COLO829 (cell line): Measurements from ENCODE around the gene MTFMT.
"Not testable (repeated sequence)": the region's sequence is repeated elsewhere in the genome, so short reads cannot be mapped to it uniquely, and the experiment has no call there.

Source experiments
- DNase-seq: peaks from one replicate; pipeline ENCODE4 v3.0.0; 2012; ENCODE audit warnings: low spot score

MTFMT gene

DNA sequence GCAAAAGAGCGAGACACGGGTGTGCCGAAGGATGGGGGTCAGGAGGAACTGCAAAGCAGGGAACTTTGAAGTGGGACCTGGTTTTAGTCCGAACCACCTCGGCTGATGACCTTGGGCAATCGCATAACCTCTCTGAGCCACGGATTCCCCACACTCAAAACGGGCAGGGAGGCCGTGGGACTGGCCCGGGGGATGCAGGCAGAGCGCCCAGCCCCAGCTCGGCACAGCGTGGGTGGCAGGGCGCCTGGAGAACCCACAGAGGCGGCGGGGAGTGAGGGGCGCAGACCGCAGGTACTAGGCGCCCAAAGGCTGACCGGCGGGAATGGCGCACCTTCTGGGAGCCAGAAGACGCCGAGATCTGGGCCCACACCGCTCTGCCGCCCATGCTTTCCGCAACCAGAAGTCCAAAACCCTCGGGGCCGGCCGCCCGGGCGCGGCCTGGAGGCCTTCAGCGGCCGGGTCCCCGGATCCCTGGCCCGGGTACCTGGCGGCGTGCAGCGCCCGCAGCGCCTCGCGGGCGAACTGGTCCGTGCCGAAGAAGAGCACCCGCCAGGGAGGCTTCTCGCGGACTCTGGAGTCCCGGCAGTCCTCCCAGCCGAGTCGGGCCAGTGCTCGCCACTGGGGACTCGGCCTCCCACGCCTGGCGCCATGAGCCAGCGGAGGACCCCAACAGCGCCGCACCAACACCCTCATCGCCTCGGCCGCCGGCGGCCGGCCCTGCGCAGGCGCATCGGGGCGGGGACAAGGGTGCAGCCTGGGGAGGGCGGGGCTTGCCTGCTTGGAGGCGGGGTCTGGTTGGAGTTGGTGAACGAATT is at the start of gene MTFMT:
MTFMT (minus strand) TSS at position 719 of the 815 bp plus-strand sequence; CDS start at position 693, 26 bp downstream.
- DNase-seq: peak; percentile 87

DNA sequence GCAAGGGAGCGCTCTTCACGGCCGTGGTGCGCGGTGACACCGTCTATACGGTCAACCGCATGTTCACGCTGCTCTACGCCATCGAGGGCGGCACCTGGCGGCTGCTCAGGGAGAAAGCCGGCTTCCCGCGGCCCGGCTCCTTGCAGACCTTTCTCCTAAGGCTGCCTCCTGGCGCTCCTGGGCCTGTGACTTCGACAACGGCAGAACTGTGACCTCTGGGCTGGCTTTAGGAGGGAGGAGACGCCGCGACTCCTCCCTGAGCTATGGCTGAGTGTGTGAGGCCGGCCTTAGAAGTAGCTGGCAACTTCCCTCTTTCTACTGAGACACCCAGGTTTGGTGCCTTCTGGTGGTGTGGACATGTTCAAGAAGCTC is 48.5 kb upstream of the MTFMT start:
- DNase-seq: no peak

DNA sequence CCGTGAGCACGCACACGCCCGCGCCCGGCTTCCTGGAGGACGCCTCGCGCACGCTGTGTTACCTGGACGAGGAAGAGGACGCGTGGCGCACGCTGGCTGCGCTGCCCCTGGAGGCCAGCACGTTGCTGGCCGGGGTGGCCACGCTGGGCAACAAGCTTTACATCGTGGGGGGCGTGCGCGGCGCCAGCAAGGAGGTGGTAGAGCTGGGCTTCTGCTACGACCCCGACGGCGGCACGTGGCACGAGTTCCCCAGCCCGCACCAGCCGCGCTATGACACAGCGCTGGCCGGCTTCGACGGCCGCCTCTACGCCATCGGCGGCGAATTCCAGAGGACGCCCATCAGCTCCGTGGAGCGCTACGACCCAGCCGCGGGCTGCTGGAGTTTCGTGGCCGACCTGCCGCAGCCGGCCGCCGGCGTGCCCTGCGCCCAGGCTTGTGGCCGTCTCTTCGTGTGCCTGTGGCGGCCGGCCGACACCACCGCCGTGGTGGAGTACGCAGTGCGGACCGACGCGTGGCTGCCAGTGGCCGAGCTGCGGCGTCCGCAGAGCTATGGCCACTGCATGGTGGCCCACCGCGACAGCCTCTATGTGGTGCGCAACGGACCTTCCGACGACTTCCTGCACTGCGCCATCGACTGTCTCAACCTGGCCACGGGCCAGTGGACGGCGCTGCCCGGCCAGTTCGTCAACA is 48.0 kb upstream of the MTFMT start:
- DNase-seq: no peak

DNA sequence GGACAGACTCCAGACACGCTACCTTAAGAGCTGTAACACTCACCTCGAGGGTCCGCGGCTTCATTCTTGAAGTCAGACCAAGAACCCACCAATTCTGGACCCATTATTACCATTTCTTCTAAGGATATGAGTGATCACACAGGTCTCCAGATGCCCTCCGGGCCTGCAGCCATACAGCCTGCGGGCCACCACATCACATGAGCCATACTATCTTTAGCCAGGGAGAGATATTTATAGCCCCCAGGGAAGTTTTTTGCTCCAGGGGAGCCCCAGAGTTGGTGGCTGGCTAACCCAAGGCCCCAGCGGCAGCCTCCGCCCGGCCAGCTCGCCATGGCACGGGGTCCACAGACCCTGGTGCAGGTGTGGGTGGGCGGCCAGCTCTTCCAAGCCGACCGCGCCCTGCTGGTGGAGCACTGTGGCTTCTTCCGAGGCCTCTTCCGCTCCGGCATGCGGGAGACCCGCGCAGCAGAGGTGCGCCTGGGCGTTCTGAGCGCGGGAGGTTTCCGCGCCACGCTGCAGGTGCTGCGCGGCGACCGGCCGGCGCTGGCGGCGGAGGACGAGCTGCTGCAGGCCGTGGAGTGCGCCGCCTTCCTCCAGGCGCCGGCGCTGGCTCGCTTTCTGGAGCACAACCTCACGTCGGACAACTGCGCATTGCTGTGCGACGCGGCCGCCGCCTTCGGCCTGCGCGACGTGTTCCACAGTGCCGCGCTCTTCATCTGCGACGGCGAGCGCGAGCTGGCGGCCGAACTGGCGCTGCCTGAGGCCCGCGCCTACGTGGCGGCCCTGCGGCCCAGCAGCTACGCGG is 47.2 kb upstream of the MTFMT start, which contains the start of gene KBTBD13:
KBTBD13 (plus strand) TSS at position 261 of the 805 bp plus-strand sequence; CDS start at position 331, 70 bp downstream.
- DNase-seq: no peak

DNA sequence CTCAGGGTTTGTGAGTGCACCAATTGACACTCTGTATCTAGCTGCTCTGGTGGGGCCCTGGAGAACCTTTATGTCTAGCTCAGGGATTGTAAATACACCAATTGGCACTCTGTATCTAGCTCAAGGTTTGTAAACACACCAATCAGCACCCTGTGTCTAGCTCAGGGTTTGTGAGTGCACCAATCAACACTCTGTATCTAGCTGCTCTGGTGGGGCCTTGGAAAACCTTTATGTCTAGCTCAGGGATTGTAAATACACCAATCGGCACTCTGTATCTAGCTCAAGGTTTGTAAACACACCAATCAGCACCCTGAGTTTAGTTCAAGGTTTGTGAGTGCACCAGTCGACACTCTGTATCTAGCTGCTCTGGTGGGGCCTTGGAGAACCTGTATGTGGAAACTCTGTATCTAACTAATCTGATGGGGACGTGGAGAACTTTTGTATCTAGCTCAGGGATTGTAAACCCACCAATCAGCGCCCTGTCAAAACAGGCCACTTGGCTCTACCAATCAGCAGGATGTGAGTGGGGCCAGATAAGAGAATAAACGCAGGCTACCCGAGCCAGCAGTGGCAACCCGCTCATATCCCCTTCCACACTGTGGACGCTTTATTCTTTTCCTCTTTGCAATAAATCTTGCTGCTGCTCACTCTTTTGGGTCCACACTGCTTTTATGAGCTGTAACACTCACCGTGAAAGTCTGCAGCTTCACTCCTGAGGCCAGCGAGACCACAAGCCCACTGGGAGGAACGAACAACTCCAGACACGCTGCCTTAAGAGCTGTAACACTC is 46.4 kb upstream of the MTFMT start:
- not testable (repeated sequence) for DNase-seq

DNA sequence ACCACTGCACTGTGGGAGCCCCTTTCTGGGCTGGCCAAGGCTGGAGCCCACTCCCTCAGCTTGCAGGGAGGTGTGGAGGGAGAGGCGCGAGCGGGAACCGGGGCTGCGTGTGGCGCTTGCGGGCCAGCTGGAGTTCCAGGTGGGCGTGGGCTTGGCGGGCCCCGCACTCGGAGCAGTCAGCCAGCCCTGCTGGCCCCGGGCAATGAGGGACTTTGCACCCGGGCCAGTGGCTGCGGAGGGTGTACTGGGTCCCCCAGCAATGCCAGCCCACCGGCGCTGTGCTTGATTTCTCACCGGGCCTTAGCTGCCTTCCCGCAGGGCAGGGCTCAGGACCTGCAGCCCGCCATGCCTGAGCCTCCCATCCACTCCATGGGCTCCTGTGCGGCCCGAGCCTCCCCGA is 45.5 kb upstream of the MTFMT start:
- not testable (repeated sequence) for DNase-seq

DNA sequence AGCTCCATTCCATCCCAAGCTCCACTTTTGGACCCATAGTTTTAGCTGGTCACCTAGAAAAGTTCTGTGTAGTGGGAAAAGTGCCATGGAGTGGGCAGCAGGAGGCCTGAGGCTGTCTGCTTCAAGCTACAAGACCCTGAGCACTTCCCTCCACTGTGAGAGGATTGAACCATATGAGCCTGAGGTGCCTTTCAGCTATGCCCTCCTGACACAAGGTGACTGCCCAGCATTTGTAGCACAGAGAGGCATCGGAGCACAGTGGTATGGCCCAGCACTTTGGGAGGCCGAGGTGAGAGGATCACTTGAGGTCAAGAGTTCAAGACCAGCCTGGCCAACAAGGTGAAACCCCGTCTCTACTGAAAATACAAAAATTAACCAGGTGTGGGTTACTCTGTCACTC is 43.2 kb upstream of the MTFMT start:
- no peak for DNase-seq

DNA sequence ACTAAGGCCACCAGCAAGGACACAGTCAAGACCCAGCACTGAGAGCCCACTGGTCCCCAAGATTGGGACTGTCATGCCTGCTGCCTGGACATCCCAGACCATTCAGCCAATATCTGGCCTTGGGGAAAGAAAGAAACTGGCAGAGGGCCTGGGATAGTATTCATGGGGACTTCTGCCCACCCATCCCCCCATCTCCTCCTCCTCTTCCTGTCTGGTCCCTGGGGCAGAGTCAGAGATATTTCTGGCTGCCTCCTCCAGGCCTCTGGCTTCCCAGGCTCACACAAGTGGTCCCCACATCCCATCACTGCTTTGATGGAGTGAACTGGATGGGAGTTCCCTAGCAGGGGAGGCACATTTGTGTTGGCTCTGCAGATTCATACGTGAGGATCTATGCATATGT is 42.6 kb upstream of the MTFMT start:
- DNase-seq: no peak

DNA sequence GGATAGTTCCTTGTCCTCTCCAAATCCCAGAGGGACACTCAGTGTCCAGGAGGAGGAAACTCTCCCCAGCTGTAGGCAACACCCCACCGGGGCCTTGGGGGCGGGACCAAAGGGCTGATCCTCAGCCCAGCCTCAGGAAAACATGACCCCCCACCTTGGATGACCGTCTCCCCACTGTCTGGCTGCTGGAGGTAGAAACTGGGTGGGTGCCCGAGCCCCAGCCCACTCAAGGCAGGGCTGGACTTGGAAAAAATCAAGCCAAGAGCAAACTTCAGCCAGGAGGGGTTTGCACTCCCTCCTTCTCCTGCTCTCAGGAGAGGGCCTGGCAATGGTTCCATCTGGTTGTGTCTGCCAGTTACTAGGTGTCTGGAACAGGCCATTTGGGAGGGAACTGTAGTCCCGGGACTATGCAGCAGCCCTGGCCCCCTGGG is 42.0 kb upstream of the MTFMT start:
- DNase-seq: no peak

DNA sequence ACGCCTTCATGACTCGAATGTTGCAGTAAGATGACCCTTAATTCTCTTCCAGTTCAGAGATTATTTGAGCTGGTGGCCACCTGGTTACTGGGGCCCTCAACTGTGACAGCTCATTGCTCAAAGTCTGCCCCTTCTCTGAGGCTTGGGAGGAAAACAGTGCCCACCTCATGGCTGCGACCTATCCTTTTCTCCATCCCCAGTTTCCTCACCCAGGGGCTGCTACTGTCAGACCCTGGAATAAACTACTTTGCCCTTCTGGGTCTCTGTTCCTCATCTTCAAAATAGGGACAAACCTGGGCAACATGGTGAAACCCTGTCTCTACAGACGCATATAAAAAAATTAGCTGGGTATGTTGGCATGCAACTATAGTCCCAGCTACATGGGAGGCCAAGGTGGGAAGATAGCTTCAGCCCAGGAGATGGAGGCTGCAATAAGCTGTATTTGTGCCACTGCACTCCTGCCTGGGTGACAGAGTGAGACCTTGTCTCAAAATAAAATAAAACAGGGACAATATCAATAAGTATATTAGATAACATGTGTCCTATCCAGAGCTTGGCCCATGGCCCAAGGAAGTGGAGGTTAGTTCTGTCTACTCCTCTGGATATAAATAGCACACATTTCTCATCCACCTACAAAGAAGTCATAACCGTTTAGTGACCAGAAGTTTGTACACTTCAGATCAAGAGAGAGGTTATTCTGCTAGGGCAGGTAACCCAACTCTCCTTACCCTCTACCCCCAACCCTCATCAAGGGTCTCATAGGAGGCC is 40.5 kb upstream of the MTFMT start:
- DNase-seq: no peak

DNA sequence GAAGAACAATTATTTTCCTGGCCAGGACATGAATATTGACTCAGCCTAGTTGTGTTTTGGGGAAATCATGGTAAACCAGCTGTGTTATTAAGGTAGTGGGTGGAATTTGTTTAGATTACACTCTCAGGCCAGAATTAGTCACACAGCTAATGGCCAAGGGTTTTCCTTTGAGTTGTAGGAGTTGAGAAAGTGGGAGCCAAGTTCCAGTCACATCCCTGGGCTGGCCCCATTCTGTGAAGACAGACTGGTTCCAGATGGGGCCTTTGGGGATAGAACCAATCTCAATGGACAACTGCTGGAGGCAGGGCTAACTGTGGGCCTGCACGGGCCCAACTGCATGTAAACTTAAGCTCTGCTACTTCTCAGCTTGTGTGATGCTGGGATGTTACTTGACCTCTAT is 39.7 kb upstream of the MTFMT start:
- DNase-seq: no peak

DNA sequence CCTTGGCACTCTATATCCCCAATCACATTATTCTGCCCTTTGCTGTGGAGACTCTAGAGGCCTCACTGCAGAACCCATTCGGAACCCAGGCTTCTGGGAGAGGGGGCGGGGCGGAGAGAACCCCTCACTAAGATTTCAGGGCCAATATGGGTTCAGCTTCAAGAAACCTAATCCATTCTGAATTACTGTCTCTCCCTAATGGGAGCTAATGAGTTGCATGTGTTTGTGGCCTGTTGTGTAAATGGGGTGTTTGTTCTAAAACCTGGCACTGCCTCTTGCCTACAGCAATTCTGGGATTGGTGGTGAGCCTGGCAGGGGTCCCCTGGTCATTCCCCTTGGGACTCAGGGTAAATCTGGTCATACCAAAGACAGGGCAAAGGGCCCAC is 39.0 kb upstream of the MTFMT start:
- no peak for DNase-seq

DNA sequence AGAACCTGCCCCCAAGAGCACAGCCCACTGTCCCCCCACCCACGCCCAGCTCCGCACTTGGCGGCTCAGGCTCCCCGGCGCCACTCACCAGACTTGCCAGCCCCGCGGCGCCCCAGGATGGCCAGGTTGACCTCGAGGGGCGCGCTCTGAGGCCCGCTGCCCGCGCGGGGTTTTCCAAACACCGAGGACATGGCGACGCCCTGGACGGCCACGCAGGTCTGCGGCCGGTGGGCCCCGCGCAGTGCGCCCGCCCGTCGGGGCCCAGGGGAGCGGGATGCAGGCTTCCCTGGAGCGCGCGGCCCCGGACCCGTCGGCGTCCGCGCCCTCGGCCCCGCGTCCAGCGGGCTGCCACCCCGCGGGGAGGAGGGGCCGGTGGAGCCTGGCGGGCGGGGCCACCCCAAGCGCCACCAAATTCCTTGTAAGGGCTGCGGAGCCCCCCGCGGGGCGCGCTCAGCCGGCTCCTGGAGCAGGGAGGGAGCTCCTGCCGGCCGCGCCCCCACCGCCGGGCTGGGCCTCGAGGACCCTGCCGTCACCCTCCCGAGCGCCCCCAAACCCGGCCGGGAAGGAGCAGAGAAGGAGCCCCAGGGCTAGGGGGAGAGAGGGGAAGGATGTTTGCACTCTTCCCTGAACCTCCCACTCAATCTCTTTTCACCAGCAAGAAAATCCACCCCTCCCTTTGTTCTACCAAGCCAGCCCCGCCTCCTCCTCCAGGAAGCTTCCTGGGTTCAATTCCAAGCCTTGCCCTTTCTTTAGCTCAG is 38.4 kb upstream of the MTFMT start, which contains the start of gene RASL12:
RASL12 (minus strand) TSS at position 347 of the 758 bp plus-strand sequence; CDS start at position 191, 156 bp downstream.
- no peak for DNase-seq

DNA sequence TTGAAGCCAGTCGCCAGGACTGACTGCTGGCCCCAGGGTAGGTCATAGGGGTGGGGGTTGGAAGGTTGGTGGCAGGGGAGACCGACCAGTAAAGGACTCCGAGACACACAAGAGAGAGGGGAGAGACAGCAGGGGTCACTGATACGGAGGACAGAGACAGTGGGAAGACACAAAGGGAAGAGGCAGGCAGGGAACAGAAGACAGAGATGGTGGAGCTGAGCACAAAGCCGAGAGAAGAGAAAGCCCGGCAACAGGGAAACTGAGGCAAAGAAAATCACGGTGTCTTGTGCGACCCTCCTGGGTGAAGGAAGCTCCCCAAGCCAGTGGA is 37.8 kb upstream of the MTFMT start:
- DNase-seq: no peak

DNA sequence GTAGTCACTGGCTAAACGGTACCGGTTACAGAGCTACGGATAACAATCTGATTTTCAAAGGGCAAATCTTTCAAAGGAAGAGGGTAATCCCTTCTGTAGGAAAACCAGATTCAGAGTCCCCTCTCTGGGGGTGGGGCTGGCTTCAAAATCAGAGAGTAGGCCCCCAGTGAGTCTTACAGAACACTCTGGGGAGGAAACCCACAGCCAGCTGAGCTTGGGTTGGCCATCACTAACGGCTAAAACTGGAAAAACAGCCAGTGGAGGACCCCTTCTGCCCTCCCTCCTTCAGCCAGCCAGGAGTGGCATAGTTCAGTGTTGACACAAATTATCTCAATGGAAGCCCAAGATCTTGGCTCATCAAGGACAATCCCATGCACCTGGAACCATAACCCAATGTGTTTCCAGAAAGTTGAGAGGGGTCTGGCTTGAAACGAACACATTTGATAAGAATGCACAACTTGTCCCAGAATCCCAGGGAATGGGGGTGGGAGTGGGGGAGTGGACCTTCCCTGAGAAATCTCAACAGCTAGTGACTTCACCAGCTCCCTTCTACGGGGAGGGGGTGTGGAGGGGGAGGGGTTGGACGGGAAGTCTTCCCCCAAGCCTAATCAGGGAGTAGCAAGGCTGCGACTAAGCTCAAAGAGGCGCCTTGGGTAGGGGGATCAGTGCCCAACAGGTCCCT is 37.3 kb upstream of the MTFMT start:
- no peak for DNase-seq

DNA sequence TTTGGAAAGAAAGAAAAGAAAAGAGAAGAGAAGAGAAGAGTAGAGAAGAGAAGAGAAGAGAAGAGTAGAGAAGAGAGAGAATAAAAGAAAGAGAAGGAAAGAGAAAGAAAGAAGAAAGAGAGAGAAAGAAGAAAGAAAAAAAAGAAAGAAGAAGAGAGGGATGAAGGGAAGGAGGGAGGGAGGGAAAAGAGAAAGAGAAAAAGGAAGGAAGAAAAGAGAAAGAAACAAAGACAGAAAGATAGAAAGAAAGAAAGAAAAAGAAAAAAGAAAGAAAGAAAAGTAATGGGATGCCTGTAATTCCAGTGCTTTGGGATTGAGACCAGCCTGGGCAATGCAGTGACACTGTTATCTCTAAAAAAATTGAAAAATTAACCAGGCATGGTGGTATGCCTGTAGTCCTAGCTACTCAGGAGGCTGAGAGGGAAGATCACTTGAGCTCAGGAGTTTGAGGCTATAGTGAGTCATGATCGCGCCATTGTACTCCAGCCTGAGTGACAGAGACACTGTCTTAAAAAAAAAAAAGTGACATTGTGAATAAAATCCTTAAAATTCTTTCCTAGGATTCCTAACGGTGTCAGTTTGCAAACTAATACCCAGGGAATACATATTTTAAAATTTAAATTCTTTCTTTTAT is 36.7 kb upstream of the MTFMT start:
- no peak for DNase-seq

DNA sequence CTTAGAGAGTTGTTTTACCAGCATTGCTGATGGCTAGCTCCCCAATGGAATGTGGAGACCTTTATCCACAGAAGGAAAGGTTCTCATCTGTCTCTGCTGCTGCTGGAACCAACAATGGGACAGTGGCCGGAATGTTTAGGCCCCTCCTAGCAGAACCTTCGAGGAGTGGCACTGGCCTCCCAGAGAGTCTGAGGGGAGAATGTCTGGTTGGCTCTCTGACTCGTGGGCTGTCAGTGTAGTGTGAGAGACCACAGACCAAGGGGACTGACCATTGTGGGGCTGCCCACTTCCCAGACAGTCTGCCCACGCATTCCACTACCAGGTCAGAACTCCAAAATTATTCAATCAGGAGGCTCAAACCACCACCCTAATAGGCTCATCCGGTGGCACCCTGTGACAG is 33.3 kb upstream of the MTFMT start:
- no peak for DNase-seq

DNA sequence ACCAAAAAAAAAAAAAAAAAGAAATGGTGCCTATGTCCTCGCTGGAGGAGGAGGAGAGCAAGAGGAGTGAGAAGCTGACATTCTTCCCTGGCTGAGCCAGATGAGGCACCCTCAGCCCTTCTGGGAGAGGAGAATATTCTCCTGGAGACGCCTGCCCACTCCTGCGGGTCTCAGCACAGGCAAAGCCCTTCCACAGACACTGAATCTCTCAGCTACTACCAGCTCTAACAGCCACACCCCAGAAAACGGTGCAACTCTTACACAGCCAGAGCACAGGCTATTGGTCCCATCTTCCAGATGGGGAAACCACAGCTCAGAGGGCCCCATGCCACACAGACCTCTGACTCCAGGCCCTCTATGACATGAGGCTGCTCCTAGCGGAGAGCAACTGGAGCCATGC is 32.6 kb upstream of the MTFMT start:
- no peak for DNase-seq
